Stimulated activated CD8-positive, alpha-beta memory T cell treated with anti-CD3 and anti-CD28 coated beads, Interleukin-2, amount 100 ng/mL, for 1 hour (primary cell): ENCODE measurements around the gene CEP250.

Experiments
- DNase-seq, 2 donors: peaks; one replicate each; pipeline ENCODE4 v3.0.0-alpha.2; 2020; ENCODE audit warnings: low read depth in 2 of 2

The CEP250 gene

DNA sequence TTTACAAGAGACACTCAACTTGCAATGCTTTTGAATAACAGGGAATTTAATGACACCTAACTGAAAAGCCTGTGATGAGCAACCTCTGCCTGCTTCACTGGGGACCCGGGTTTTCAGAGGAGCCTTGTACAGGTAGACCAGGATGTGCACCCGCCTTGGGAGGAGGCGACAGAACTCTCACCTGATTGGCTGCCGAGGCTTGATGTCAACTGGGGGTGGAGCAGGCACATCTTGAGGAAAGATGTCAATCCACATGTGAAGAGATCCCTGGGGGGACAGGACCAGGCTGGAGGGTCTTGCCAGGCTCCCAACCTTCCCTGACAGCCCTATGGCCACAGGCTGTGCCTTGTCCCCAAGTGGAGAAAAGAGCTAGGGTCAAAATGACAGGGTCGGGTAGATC, 106.3 kb downstream of the CEP250 start:
- no peak for DNase-seq

DNA sequence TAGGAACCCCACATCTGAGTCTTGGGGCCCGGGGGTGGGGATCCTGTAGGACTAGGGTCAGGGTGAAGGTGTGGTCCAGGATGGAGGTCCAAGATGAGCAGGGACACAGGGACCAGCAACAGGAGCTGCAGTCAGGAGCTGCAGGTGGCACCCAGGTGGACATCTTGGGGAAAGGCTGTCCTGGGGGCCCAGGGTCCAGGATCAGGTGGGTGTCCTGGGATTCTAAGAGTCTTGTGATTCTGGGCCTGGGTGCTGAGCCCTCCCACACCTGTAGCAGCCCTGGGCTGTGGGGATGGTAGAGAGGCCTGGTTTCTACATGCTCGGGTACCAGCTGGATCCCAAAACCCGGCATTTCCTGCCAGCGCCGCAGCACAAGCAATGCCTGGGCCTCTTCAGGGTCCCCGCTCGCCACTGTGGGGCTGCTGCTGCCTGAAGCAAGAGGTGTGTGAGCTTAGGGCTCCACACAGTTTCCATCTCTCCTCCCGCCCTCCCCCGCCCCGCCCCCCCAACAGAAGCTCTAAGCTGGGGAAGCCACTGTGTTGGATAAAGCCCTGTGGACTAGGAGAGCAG, 107.2 kb downstream of the CEP250 start:
- DNase-seq = no peak

DNA sequence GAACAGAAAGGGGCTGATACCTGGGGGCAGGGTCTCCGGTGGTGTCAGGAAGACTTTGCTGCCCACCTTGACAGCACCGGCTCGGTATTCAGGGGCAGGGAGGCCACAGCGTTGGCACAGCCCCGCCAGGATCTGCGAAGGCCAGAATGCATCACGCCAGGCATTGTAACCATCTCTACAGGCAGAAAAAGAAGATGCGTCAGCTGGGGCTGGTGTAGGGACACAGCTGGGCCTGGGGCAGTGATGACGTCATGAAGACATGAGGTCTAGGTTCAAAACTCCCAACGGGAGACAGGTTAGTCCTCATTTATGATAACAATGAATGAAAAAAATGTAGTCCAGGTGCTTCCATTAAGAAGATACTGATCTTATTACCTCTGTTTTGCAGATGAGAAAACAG, 108.4 kb downstream of the CEP250 start:
- no peak for DNase-seq

DNA sequence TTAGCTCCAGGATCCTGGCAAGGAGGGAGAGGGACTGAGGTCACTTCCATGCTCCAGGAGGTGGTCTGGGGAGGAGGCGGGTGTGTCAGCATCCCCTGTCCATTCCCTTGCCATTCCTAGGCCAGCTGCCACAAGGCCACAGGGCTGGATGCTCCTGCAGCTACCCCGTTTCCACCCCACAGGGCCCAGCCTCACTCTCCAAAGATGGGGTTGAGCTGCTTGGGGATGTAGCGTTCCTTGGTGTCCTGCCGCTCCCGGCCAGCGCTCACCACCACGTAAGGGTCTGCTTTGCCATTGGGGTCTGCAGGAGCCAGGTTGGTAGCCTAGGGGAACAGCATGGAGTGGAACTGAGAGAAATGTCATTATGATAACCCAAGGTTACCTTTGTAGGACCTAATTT, 109.5 kb downstream of the CEP250 start:
- no peak for DNase-seq

DNA sequence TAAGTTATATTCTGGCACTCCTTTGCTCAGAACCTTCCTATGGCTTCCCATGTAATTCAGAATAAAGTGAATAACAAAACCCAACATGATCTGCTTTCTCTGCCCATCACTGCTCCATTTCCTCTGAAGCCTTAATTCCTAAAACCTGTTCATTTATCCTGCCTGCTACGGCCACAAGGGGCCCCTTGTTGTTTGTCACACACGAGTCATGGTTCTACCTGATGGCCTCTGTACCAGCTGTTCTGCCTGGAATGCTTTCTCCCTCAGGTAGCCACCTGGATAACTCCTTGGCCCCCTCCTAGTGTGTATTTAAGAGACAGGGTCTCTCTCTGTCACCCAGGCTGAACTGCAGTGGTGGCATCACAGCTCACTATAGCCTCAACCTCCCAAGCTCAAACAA, 113.2 kb downstream of the CEP250 start:
- no peak for DNase-seq
